Esophagus muscularis mucosa (tissue), 4 donors: ENCODE data around the gene GADD45B. TPM values are rescaled to one million over a fixed set of nuclear protein-coding genes. Genes with fewer than 3 reads are reported as not detected.
A peak's percentile ranks its signal among the peaks of the same experiment; 100 is the strongest.
"Not testable (repeated sequence)": the region's sequence is repeated elsewhere in the genome, so short reads cannot be mapped to it uniquely, and the experiment has no call there.

ENCODE experiments used
- DNase-seq: peaks from one replicate; pipeline ENCODE4 v3.0.0-alpha.2; 2017; ENCODE audit errors: extremely low spot score
- H3K27ac ChIP-seq, 4 donors: fragments of 200-600 bp; sonication (generic); replicated peaks in 1 of 4; 1 replicate in 3 of 4; 2 replicates in 1 of 4; pipeline ENCODE4 v1.5.1; 2016 to 2019; ENCODE audit warnings: mild to moderate bottlenecking in 1 of 4
- H3K27me3 ChIP-seq, 4 donors: fragments of 200-600 bp; sonication (generic); one replicate each; pipeline versions ENCODE4 v1.5.1 to v1.6.0; 2016 to 2019
- H3K36me3 ChIP-seq, 4 donors: fragments of 200-600 bp; sonication (generic); one replicate each; pipeline ENCODE4 v1.5.1; 2016 to 2019
- H3K4me1 ChIP-seq, 4 donors: fragments of 200-600 bp; sonication (generic); one replicate each; pipeline ENCODE4 v1.5.1; 2016 to 2019
- H3K4me3 ChIP-seq, 4 donors: fragments of 200-600 bp; sonication (generic); 1 replicate in 2 of 4; 2 replicates in 2 of 4; pipeline ENCODE4 v1.5.1; 2016 to 2019; ENCODE audit warnings: mild to moderate bottlenecking in 4 of 4, moderate library complexity in 1 of 4
- H3K9me3 ChIP-seq, 4 donors: fragments of 200-600 bp; sonication (generic); 1 replicate in 3 of 4; 2 replicates in 1 of 4; pipeline ENCODE4 v1.5.1; 2016 to 2019
- CTCF ChIP-seq, 3 experiments: fragments of 200-600 bp in 2 of 3; fragments of 450-650 bp in 1 of 3; sonication (generic) in 2 of 3; IDR thresholded peaks; one replicate each; pipeline ENCODE4 v1.5.1; 2017 to 2019; ENCODE audit warnings: antibody characterized with exemption in 3 of 3, mild to moderate bottlenecking in 2 of 3, moderate library complexity in 1 of 3
- EP300 ChIP-seq: sonication (generic); formaldehyde crosslinking; IDR thresholded peaks from one replicate; pipeline ENCODE4 v1.6.1; 2017; ENCODE audit warnings: antibody characterized with exemption
- POLR2A ChIP-seq: fragments of 450-650 bp; IDR thresholded peaks from one replicate; pipeline ENCODE4 v1.6.1; 2017; ENCODE audit warnings: antibody characterized with exemption, moderate library complexity, mild to moderate bottlenecking, low read depth
- POLR2AphosphoS5 ChIP-seq, 2 donors: sonication (generic); formaldehyde crosslinking; IDR thresholded peaks; one replicate each; pipeline ENCODE4 v1.6.1; 2017; ENCODE audit warnings: antibody characterized with exemption in 2 of 2
- WGBS: methylation state at CpG from one replicate; pipeline ENCODE4 v1.1.5; 2018; 5-methylcytosine and 5-hydroxymethylcytosine counted together
- intact Hi-C: fragments of 100-400 bp; cut with DNase I; formaldehyde crosslinking; loops from one replicate; pipeline ENCODE4 v1.15.1; 2023
- total RNA-seq, 4 donors: library from RNA; depleted of rRNA; stranded (reverse); fragments of >200 nt; gene quantifications; one replicate each; pipeline versions ENCODE4 v1.1.0 to v1.2.1, GENCODE V29; 2016

Gene GADD45B
- total RNA-seq, 4 donors from 2014 or later = 56.5 to 793 (median 90.5) TPM

- TF ChIP-seq POLR2A = no peak
- no peak for TF ChIP-seq CTCF (IDR thresholded peaks at IDR 0.05)
- no peak for TF ChIP-seq EP300
- TF ChIP-seq POLR2AphosphoS5 (IDR thresholded peaks at IDR 0.05) = no peak
- H3K4me3 ChIP-seq = no peak overlapping the region
- H3K27me3 ChIP-seq = no peaks in the 10 kb centered on the region
- WGBS = 76% methylated on average over 12 of the region's 12 CpGs
- DNase-seq = no peak
- no peaks in the 10 kb centered on the region for H3K4me1 ChIP-seq
- no peak overlapping the region for H3K27ac ChIP-seq
- H3K36me3 ChIP-seq = no peaks in the 10 kb centered on the region
- no peaks in the 10 kb centered on the region for H3K9me3 ChIP-seq
- intact Hi-C loops = no loop called here
Measured at GRCh38 chr19:2468596-2468995, 7.3 kb upstream of the GADD45B start.

DNA sequence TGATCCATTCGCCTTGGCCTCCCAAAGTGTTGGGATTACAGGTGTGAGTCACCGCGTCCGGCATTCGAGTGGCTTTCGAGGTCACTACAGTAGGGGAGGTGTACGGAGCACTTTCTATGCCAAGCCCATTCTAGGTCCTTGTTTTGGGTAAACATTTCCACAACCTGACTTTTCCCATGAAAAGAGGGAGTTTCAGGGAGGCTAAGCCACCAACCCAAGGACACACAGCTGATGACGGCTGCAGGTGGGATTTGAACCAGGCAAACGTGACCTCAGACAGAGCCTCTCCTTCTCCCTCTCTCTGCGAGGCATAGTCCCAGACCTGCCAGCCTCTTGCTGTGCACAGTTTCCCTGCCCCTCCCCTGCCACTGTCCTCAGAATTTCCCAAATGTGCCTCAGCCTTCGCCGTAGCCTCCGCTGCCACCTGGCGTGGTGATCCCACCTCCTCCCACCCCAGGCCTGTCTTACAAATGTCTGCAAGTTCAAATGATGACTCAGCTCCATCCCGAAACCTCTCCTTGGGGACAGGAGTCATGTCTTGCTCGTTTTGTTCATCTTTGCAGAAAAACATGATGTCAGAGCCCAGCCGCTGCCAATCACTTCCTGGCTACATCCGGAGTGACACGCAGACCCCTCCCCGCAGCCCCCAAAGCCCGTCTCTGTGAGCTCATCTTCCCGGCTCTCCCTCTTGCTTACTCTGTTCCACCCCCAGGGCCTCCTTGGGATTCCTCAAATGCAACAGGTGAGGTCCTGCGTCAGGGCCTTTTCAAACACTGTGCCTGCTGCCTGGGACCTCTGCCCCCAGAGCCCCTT lies 6.6 kb upstream of the GADD45B start:
- Histone ChIP-seq H3K9me3 (no peaks in the 10 kb centered on the region), H3K36me3 (no peaks in the 10 kb centered on the region), H3K4me3 (no peak overlapping the region), H3K27ac (no peak overlapping the region), H3K27me3 (no peaks in the 10 kb centered on the region), H3K4me1 (peaks cover 2 to 3% (median 2%) of the 10 kb centered on the region in 4 donors)
- no peak for DNase-seq
- TF ChIP-seq CTCF (IDR thresholded peaks at IDR 0.05) (no peak), EP300 (no peak)
- intact Hi-C loops = no loop called here
- 53% methylated on average over 23 of the region's 23 CpGs for WGBS

- intact Hi-C loops, H3K27ac ChIP-seq, H3K4me1 ChIP-seq, H3K9me3 ChIP-seq, H3K4me3 ChIP-seq, DNase-seq, H3K36me3 ChIP-seq, H3K27me3 ChIP-seq: not testable (repeated sequence)
- WGBS = 87% methylated on average over 8 of the region's 8 CpGs
Measured at GRCh38 chr19:2469915-2470200, 6.1 kb upstream of the GADD45B start.

GRCh38 chr19:2474232-2475017 lies 1.5 kb upstream of the GADD45B start:
- intact Hi-C loops = loop anchor here (1.0 kb wide), 2 partner anchors 105 to 137 kb away; no protein-coding TSS in a partner anchor
- peak; percentile 98 for DNase-seq
- 16% methylated on average over 30 of the region's 60 CpGs for WGBS
- Histone ChIP-seq H3K36me3 (peaks cover 6 to 24% (median 13%) of the 10 kb centered on the region in 4 donors), H3K4me3 (peak overlapping the region; percentile 63 to 98 (median 91)), H3K4me1 (peaks cover 30 to 41% (median 40%) of the 10 kb centered on the region in 4 donors), H3K27ac (peak overlapping the region; percentile 90 to 96 (median 93)), H3K27me3 (no peaks in the 10 kb centered on the region), H3K9me3 (no peaks in the 10 kb centered on the region)
- TF ChIP-seq POLR2A = peak; percentile 9
- TF ChIP-seq EP300 = peak; percentile 1
- peak; percentile 67 to 88 for TF ChIP-seq POLR2AphosphoS5 (IDR thresholded peaks at IDR 0.05)
- peak; percentile 99 for TF ChIP-seq CTCF (IDR thresholded peaks at IDR 0.05)

DNA sequence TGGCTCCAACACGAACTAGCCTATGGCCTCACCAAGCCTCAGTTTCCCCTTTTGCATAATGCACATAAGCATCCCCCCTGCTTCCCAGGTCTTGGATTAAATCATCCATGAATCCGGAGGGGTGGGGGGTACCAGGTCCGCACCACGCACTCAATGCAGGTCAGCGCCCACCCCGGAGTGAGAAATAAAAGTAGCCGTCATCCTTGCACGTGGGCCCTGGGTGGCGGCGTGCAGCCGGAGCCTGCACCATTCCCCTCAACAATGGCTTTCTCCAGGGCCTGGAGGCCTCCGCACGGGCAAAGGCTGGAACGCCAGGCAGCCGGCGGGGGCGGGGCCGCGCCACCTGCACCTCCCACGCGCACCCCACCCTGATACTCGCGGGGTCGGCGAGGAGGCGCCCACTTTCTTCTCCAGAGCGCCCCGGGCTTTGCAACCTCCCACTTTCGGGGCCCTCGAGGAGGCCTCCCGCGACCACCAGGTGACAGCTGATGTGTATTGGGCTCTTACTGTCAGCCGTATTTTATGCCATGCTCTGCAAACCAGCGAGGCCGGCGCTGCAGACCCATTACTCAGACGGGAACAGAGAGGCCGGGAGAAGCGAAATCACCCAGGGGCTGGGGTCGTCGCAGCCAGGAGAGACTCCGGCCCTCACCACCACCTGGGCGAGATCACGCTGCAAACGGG lies 767 bp upstream of the GADD45B start:
- intact Hi-C loops = loop anchor here (1.0 kb wide), 2 partner anchors 104 to 136 kb away; no protein-coding TSS in a partner anchor
- Histone ChIP-seq H3K36me3 (peaks cover 6 to 24% (median 13%) of the 10 kb centered on the region in 4 donors), H3K9me3 (no peaks in the 10 kb centered on the region), H3K4me3 (peak overlapping the region; percentile 63 to 98 (median 91)), H3K27ac (peak overlapping the region; percentile 90 to 96 (median 93)), H3K4me1 (peaks cover 30 to 43% (median 42%) of the 10 kb centered on the region in 4 donors), H3K27me3 (no peaks in the 10 kb centered on the region)
- DNase-seq = no peak
- 1% methylated on average over 33 of the region's 45 CpGs for WGBS
- TF ChIP-seq POLR2AphosphoS5 (IDR thresholded peaks at IDR 0.05) = no peak
- TF ChIP-seq EP300 = no peak
- no peak for TF ChIP-seq POLR2A
- TF ChIP-seq CTCF (IDR thresholded peaks at IDR 0.05) = no peak
